Fibroblast of the aortic adventitia (primary cell): ENCODE measurements around the gene DNASE1L1. TPM values are rescaled to one million over a fixed set of nuclear protein-coding genes. Genes with fewer than 3 reads are reported as not detected.

Source experiments
- DNase-seq: peaks from one replicate; pipeline ENCODE4 v3.0.0-alpha.2; 2010; ENCODE audit warnings: low read depth
- H3K4me3 ChIP-seq: 2 replicates; pipeline ENCODE4 v1.5.1; 2011; ENCODE audit warnings: low read depth, mild to moderate bottlenecking, control low read depth, low read length, moderate library complexity
- total RNA-seq: library from RNA; depleted of rRNA; stranded (reverse); fragments of >200 nt; gene quantifications from 2 replicates; pipeline ENCODE4 v1.2.3, GENCODE V29; 2012; ENCODE audit warnings: low replicate concordance
- TF ChIP-seq, protein P1 (sequence below): IDR thresholded peaks from 2 replicates; pipeline ENCODE4 v1.5.1; 2011; ENCODE audit warnings: mild to moderate bottlenecking, low read length, control low read depth, inconsistent platforms; ENCODE audit not compliant: insufficient read depth

The DNASE1L1 gene
- total RNA-seq, 1 donor, result 31.0 TPM

DNA sequence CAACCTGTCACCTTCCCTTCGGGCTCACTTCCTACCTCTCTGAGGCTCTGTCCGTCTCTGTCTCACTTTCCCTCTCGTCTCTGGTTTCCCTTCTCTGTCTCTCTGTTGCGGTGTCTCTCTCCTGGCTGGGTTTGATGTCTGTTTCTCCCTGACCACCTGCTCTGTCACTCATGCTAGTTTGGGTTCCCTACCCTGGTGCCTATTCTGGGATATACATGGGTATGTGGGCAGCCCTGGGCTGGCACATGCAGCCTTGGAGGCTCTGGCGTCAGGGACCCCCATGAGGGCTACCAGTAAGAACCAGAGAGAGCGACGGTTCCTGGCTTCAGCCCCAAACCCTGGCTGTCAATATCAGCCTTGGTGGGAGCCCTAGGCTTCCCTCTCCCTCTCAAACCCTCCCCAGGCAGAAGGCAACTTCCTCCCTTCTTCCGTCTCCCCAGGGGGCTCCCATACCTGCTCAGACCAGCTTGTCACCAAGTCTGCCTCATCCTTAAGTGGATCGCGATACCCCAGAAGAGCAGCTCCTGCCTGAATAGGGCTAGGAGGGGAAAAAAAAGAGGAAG, 314 bp downstream of the DNASE1L1 start:
- peak overlapping the region; percentile 63 for H3K4me3 ChIP-seq
- TF ChIP-seq, protein P1, sequence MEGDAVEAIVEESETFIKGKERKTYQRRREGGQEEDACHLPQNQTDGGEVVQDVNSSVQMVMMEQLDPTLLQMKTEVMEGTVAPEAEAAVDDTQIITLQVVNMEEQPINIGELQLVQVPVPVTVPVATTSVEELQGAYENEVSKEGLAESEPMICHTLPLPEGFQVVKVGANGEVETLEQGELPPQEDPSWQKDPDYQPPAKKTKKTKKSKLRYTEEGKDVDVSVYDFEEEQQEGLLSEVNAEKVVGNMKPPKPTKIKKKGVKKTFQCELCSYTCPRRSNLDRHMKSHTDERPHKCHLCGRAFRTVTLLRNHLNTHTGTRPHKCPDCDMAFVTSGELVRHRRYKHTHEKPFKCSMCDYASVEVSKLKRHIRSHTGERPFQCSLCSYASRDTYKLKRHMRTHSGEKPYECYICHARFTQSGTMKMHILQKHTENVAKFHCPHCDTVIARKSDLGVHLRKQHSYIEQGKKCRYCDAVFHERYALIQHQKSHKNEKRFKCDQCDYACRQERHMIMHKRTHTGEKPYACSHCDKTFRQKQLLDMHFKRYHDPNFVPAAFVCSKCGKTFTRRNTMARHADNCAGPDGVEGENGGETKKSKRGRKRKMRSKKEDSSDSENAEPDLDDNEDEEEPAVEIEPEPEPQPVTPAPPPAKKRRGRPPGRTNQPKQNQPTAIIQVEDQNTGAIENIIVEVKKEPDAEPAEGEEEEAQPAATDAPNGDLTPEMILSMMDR, result no peak
- DNase-seq, result no peak

DNA sequence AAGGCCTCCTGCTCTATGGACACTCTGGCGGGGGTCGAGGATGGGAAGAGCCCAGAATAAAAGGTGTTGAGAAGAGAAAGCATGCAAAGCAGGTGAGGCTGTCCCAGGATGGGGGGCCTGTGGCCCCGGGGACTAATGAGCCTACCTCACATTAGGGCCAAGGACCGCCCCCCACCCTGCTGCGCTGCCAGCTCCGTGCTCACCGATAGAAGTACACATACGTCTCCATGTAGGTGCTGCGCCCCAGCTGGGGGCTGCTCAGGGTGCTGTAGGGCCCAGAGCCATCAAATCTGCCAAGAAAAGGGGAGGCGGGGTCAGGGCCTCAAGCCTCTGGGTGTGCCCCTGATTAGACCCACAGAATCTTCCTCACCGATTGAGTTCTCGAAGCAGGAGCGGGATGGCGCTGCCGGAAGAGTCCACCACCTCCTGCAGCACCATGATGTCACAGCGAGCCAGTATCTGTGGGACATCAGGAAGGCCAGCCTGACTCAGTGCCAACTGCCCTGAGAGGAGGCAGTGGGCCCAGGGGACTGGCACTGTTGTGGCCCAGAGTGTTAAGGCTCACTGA, 4.3 kb downstream of the DNASE1L1 start:
- DNase-seq, result no peak
- TF ChIP-seq, protein P1, result no peak
- no peak overlapping the region for H3K4me3 ChIP-seq

DNA sequence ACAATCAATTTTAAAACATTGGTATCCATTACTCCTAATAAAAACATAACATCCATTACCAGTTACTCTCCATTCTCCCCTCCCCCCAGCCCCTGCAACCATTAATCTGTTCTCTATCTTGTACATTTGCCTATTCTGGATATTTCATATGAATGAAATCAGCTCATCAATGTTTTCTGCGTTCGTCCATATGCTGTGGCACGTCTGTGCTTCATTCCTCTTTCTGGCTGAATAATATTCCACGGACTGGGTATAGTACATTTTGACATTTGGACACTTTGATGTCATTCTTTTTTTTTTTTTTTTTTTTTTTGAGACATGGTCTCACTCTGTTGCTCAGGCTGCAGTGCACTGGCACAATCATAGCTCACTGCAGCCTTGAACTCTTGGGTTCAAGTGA, 5.2 kb downstream of the DNASE1L1 start:
- DNase-seq, result no peak
- no peak overlapping the region for H3K4me3 ChIP-seq
- TF ChIP-seq, protein P1, result no peak

DNA sequence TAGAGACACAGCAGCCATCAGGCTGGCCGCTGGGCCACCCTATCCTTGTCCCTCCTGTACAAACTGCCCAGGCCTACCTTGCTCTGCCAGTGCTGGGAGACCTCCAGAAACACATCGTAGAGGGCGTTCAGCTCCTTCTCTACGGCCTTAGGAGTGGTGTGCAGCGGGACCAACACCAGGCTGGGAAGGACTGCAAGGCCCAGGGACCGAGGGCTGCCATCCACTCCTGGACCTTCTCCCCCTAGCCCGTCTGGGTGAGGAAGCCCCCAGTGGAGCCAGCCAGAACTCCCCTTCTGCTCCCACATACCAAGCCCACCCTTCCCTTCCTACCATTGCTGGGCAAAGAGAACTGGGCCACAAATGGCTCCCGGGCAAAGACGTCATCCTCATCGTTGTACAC, 5.9 kb downstream of the DNASE1L1 start:
- DNase-seq, result no peak
- no peak overlapping the region for H3K4me3 ChIP-seq
- TF ChIP-seq, protein P1, result no peak

DNA sequence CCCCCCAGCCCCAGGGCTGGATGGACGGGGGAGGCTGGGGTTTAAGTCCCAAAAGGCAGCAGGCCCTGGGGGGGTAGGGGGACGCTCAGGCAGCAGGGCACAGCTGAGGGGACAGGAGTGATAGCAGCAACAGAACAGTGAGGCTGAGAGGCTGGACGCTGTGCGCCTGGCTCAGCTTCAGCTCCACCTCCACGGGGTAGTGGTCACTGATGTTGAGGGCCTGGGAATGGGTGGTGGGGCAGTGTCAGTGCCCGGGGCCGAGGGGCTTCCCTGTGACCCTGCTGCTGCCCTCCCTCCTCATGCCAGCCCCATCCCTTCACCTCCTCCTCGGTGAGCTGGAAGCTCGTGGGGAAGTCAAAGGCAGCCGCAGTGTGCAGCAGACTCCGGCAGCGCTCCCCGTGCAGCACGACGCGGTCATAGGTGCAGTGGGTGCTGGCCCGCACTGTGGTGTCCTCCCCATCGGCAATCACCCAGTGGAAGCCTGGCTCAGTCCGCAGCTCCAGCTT, 6.4 kb downstream of the DNASE1L1 start:
- TF ChIP-seq, protein P1, result no peak
- H3K4me3 ChIP-seq, result no peak overlapping the region
- DNase-seq, result no peak

DNA sequence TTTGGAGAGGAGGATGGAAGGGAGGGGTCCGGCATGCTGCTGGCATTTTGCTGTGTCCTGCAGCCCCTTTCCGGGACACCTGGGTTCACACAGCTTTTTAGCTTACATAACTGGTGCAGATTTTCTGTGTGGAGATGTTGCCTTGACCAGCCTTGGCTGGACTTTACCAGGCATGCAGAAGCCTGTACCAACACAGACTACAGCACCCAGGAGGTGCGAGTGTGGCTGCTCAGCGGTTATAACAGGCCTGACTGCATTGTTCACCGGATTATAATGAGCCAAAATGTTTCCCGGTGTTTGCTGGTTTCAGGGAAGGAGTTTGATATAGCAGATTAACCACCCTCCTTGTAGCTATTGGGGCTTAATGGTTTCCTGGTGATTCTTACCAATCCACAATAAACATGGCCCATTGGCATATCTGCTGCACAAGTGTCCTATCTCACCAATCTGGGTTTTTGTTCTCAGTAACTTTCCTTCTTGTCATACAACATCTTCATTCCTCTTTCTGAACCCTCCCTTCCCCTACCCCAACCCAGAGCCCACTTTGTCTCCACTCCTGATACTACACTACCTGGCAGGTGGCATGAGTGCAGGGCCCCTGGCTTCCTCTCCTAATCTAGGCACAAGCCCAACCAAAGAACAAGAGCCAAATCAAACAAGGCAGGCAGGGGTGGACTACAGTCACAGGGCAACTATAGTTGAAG, 7.0 kb downstream of the DNASE1L1 start:
- peak; percentile 26 for DNase-seq
- H3K4me3 ChIP-seq, result no peak overlapping the region

More for the DNA sequence above, 7.0 kb downstream of the DNASE1L1 start:
- TF ChIP-seq, protein P1, result no peak
